H1 (cell line): ENCODE measurements around the gene KRTAP5-4. TPM values are rescaled to one million over a fixed set of nuclear protein-coding genes. Genes with fewer than 3 reads are reported as not detected.

Source experiments
- CBX5 ChIP-seq: fragments of 300-800, 300-1000 bp; sonication (generic); IDR thresholded peaks from 2 replicates; pipeline ENCODE4 v1.7.1; 2016; ENCODE audit warnings: antibody characterized with exemption, low read length, low read depth
- CHD7 ChIP-seq: fragments of 300-600 bp; sonication (generic); IDR thresholded peaks from 2 replicates; pipeline ENCODE4 v1.7.1; 2012; ENCODE audit warnings: low read length, moderate library complexity, mild to moderate bottlenecking, inconsistent platforms; ENCODE audit not compliant: insufficient replicate concordance
- KDM5A ChIP-seq: fragments of 200-600 bp; IDR thresholded peaks from 2 replicates; pipeline ENCODE4 v1.7.1; 2012; ENCODE audit warnings: mild to moderate bottlenecking, low read length, inconsistent platforms, mixed read lengths
- NANOG ChIP-seq: IDR thresholded peaks from 2 replicates; pipeline ENCODE4 v1.6.1; 2011; ENCODE audit warnings: low read length, low read depth, mild to moderate bottlenecking, inconsistent platforms; ENCODE audit not compliant: insufficient read depth, poor library complexity, severe bottlenecking
- SAP30 ChIP-seq: fragments of 300-600 bp; sonication (generic); IDR thresholded peaks from 2 replicates; pipeline ENCODE4 v1.7.1; 2012; ENCODE audit warnings: low read length, moderate library complexity, mild to moderate bottlenecking, inconsistent platforms; ENCODE audit not compliant: insufficient read depth, insufficient replicate concordance
- SP2 ChIP-seq: IDR thresholded peaks from 2 replicates; pipeline ENCODE4 v1.6.1; 2012; ENCODE audit warnings: mild to moderate bottlenecking, low read length, inconsistent platforms
- SP4 ChIP-seq: IDR thresholded peaks from 2 replicates; pipeline ENCODE4 v1.6.1; 2012; ENCODE audit warnings: low read length, inconsistent platforms
- SRF ChIP-seq: IDR thresholded peaks from 2 replicates; pipeline ENCODE4 v1.6.1; 2011; ENCODE audit warnings: mild to moderate bottlenecking, low read depth, low read length, moderate library complexity
- TAF1 ChIP-seq: IDR thresholded peaks from 2 replicates; pipeline ENCODE4 v1.6.1; 2011; ENCODE audit warnings: mild to moderate bottlenecking, low read depth, low read length
- ZNF274 ChIP-seq: IDR thresholded peaks from 2 replicates; pipeline ENCODE4 v1.7.0; 2012; ENCODE audit warnings: low read length, borderline replicate concordance; ENCODE audit errors: extremely low read depth
- polyA plus RNA-seq, 7 experiments: library from polyadenylated mRNA; depleted of rRNA in 3 of 7; stranded (reverse) in 5 of 7; unstranded in 2 of 7; fragments of >200 nt in 5 of 7; fragments of 200-250 nt in 2 of 7; gene quantifications; 1 replicate in 5 of 7; 2 replicates in 1 of 7; 4 replicates in 1 of 7; pipeline versions ENCODE4 v1.2.1 to v1.2.3, GENCODE V29; 2011 to 2013; ENCODE audit warnings: missing spikeins in 2 of 7, mixed read lengths in 2 of 7
- total RNA-seq: library from RNA; stranded (reverse); fragmentation: NEBNext Ultra II Directional; extraction: Animal tissue kit (Norgen Biotek cat#: 25700); gene quantifications from 2 replicates; pipeline ENCODE4 v1.2.1, GENCODE V29; 2021

The KRTAP5-4 gene
- total and polyA plus RNA-seq, 2 of the 8 experiments (the other 6 are each of a cell fraction or from before 2014, with no cell fraction given) = not detected

GRCh38 chr11:1623716-1624115, 1.8 kb upstream of the KRTAP5-4 start (continued):
- no peak for TF ChIP-seq CHD7
- TF ChIP-seq NANOG = no peak
- no peak for TF ChIP-seq SP2
- no peak for TF ChIP-seq CBX5
- no peak for TF ChIP-seq ZNF274
- no peak for TF ChIP-seq TAF1
- TF ChIP-seq SAP30 = no peak
- no peak for TF ChIP-seq KDM5A
- no peak for TF ChIP-seq SP4
- TF ChIP-seq SRF = no peak
